OCI-LY3 (cell line): ENCODE results near the gene CD79A.

ENCODE experiments used
- H2AFZ ChIP-seq: fragments of 200-600, 300-600 bp; shearing (Covaris generic); 2 replicates; pipeline ENCODE4 v1.6.0; 2014; ENCODE audit warnings: antibody characterized with exemption, low read depth, low read length
- H3K27ac ChIP-seq: fragments of 200-600, 300-600 bp; sonication (generic); 2 replicates; pipeline ENCODE4 v1.5.1; 2014; ENCODE audit warnings: mild to moderate bottlenecking, low read length, moderate library complexity, mixed read lengths
- H3K27me3 ChIP-seq: fragments of 200-600, 300-600 bp; sonication (generic); 2 replicates; pipeline ENCODE4 v1.6.1; 2014; ENCODE audit warnings: low read depth, low read length, mixed read lengths
- H3K36me3 ChIP-seq: fragments of 200-600, 300-600 bp; sonication (generic); replicated peaks from 2 replicates; pipeline ENCODE3; 2014; ENCODE audit warnings: low read depth, low read length, mixed read lengths
- H3K4me1 ChIP-seq: fragments of 300-600, 200-600 bp; sonication (generic); 2 replicates; pipeline ENCODE4 v1.6.1; 2014; ENCODE audit warnings: low read length, mixed read lengths
- H3K4me2 ChIP-seq: fragments of 200-600, 300-600 bp; sonication (generic); 2 replicates; pipeline ENCODE4 v1.6.1; 2014; ENCODE audit warnings: low read length, mixed read lengths
- H3K4me3 ChIP-seq: fragments of 300-600, 200-600 bp; sonication (generic); 2 replicates; pipeline ENCODE4 v1.5.1; 2014; ENCODE audit warnings: antibody characterized with exemption, mild to moderate bottlenecking, low read length, moderate library complexity
- H3K79me2 ChIP-seq: fragments of 300-600, 200-600 bp; shearing (Covaris generic); 2 replicates; pipeline ENCODE4 v1.6.1; 2014; ENCODE audit warnings: mild to moderate bottlenecking, low read length, mixed read lengths
- H3K9ac ChIP-seq: fragments of 300-600, 200-600 bp; shearing (Covaris generic); 2 replicates; pipeline ENCODE4 v1.6.0; 2014; ENCODE audit warnings: mild to moderate bottlenecking, low read length, moderate library complexity
- H3K9me3 ChIP-seq: fragments of 200-600, 300-600 bp; shearing (Covaris generic); 2 replicates; pipeline ENCODE4 v1.6.1; 2014; ENCODE audit warnings: low read length, mixed read lengths; ENCODE audit not compliant: insufficient read depth
- H4K20me1 ChIP-seq: fragments of 200-600, 300-600 bp; sonication (generic); 2 replicates; pipeline ENCODE4 v1.6.1; 2016; ENCODE audit warnings: low read length, mixed read lengths; ENCODE audit not compliant: insufficient read depth
- EZH2phosphoT487 ChIP-seq: fragments of 200-600 bp; shearing (Covaris generic); IDR thresholded peaks from 2 replicates; pipeline ENCODE4 v1.6.1; 2018; ENCODE audit warnings: antibody characterized with exemption, mixed run types, low read depth
- TF ChIP-seq, protein P1 (sequence below): fragments of 200-600, 300-600 bp; sonication (generic); IDR thresholded peaks from 2 replicates; pipeline ENCODE4 v1.5.1; 2014; ENCODE audit warnings: antibody characterized with exemption, low read length, low read depth

The CD79A gene

DNA sequence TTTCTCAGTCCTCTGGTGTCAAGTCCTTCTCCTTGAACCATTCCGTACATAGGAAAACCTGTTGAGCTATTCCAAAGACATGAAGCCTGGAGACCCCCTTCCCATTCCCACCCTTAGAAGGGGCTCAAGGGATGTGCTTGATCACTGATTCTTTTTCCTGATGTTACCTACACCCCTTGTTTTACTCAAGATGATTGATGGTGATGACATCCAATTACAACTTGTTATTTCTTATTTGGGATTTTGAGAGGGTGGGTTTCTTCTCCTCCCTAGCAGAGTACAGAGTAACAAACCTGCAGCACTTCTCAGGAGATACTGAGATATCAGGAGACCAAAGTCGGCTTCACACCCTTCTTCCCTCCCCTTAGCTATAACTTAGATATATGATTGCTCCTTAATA lies 23.7 kb upstream of the CD79A start:
- H3K4me1 ChIP-seq, result no peaks in the 10 kb centered on the region
- no peaks in the 10 kb centered on the region for H3K36me3 ChIP-seq
- H3K4me3 ChIP-seq, result no peak overlapping the region
- no peaks in the 10 kb centered on the region for H3K9me3 ChIP-seq
- no peak overlapping the region for H2AFZ ChIP-seq
- no peak overlapping the region for H3K9ac ChIP-seq
- peaks cover 57% of the 10 kb centered on the region for H3K27me3 ChIP-seq
- no peak for TF ChIP-seq EZH2phosphoT487
- TF ChIP-seq, protein P1, sequence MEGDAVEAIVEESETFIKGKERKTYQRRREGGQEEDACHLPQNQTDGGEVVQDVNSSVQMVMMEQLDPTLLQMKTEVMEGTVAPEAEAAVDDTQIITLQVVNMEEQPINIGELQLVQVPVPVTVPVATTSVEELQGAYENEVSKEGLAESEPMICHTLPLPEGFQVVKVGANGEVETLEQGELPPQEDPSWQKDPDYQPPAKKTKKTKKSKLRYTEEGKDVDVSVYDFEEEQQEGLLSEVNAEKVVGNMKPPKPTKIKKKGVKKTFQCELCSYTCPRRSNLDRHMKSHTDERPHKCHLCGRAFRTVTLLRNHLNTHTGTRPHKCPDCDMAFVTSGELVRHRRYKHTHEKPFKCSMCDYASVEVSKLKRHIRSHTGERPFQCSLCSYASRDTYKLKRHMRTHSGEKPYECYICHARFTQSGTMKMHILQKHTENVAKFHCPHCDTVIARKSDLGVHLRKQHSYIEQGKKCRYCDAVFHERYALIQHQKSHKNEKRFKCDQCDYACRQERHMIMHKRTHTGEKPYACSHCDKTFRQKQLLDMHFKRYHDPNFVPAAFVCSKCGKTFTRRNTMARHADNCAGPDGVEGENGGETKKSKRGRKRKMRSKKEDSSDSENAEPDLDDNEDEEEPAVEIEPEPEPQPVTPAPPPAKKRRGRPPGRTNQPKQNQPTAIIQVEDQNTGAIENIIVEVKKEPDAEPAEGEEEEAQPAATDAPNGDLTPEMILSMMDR, result no peak
- no peaks in the 10 kb centered on the region for H4K20me1 ChIP-seq
- H3K27ac ChIP-seq, result no peak overlapping the region
- H3K4me2 ChIP-seq, result no peak overlapping the region
- no peaks in the 10 kb centered on the region for H3K79me2 ChIP-seq

DNA sequence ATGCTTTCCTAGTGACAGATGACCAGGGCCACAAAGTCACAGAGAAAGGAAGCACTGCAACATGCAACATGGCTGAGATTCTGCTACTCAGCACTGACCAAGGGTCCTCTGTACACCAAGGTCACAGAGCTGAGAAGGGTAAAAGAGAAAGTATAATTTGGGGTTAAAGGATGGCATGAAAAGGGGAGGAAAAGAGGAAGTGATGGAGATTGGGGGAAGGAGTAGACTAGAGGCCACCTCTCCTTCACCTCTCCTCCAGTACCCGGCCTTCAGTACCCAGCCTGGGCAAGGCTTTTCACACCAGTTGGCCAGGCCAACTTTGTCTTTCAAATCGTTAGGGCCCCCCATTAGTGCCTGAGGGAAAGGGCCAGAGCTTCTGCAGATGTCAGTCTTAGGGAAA lies 23.3 kb upstream of the CD79A start:
- Histone ChIP-seq H3K4me2 (no peak overlapping the region), H3K27ac (no peak overlapping the region), H2AFZ (no peak overlapping the region), H3K79me2 (no peaks in the 10 kb centered on the region), H3K27me3 (peaks cover 54% of the 10 kb centered on the region), H3K36me3 (no peaks in the 10 kb centered on the region), H3K4me3 (no peak overlapping the region), H4K20me1 (no peaks in the 10 kb centered on the region), H3K9me3 (no peaks in the 10 kb centered on the region), H3K9ac (no peak overlapping the region), H3K4me1 (peaks cover under 1% of the 10 kb centered on the region; the same call in 1 of the 2 replicates)
- TF ChIP-seq, protein P1, result no peak
- no peak for TF ChIP-seq EZH2phosphoT487

DNA sequence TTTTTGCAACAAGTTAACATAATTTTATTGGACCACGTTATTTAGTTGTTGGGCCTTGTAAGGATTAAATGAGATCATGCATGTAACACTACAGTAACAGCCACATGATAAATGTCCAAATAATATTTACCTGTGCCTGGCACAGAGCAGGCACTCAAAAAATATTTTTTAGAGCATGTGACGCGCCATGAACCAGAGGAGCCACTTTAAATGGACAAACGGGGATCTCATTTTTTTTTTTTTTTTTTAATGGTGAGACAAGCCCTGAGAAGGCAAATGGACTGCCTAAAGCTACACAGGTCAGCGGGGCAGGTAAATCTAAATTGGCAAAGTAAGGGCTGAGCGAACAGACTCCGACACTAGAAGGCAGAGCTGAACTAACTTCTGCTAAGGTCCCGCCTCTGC lies 17.9 kb upstream of the CD79A start:
- Histone ChIP-seq H3K4me2 (peak overlapping the region; percentile 59), H3K36me3 (peaks cover 37% of the 10 kb centered on the region), H3K4me1 (peaks cover 36% of the 10 kb centered on the region), H3K27ac (no peak overlapping the region), H3K27me3 (peaks cover 10% of the 10 kb centered on the region), H3K4me3 (peak overlapping the region; percentile 82), H3K79me2 (peaks cover 44% of the 10 kb centered on the region), H3K9ac (peak overlapping the region; percentile 61), H3K9me3 (no peaks in the 10 kb centered on the region), H2AFZ (peak overlapping the region; percentile 49; the same call in 1 of the 2 replicates), H4K20me1 (peaks cover 27% of the 10 kb centered on the region)
- TF ChIP-seq, protein P1, result peak; percentile 61
- TF ChIP-seq EZH2phosphoT487, result no peak

DNA sequence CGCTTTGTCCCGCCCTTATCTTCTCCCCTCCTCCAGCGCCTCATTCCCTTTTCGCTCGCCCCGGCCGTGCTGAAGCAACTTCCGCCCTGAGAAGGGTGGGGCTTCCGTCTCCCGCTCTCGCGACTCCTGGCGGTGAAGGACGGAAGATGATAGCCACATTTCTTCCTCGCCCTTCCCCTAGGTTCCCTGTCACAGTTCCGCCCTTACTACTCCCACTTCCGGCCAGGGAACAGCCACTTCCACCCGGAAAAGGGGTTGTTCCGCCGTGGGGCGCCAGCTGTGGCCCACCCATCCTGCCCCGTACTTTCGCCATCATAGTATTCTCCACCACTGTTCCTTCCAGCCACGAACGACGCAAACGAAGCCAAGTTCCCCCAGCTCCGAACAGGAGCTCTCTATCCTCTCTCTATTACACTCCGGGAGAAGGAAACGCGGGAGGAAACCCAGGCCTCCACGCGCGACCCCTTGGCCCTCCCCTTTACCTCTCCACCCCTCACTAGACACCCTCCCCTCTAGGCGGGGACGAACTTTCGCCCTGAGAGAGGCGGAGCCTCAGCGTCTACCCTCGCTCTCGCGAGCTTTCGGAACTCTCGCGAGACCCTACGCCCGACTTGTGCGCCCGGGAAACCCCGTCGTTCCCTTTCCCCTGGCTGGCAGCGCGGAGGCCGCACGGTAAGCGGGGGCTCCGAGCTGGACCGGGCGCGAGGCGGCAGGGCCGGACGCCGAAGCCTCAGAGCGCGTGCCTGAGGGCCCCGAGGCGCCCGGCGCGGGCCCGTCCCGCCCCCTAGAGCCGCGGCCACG lies 17.3 kb upstream of the CD79A start, which contains the start of gene RPS19:
RPS19 (plus strand) TSS at position 638 of the 801 bp plus-strand sequence. CDS start 520 bp downstream, outside the sequence.
- Histone ChIP-seq H4K20me1 (peaks cover 33% of the 10 kb centered on the region), H3K9ac (peak within 1 kb of the TSS; percentile 97), H3K4me1 (peaks cover 42% of the 10 kb centered on the region), H3K36me3 (peaks cover 43% of the 10 kb centered on the region), H3K4me3 (peak within 1 kb of the TSS; percentile 82), H3K27ac (peak within 1 kb of the TSS; percentile 88), H3K27me3 (peaks cover 4% of the 10 kb centered on the region; the same call in 1 of the 2 replicates), H3K4me2 (peak within 1 kb of the TSS; percentile 92), H3K79me2 (peaks cover 50% of the 10 kb centered on the region), H2AFZ (peak within 1 kb of the TSS; percentile 79; the same call in 1 of the 2 replicates), H3K9me3 (no peaks in the 10 kb centered on the region)
- TF ChIP-seq, protein P1, result peak; percentile 41; the same call in 1 of the 2 replicates
- TF ChIP-seq EZH2phosphoT487, result no peak
